ENCODE data around the gene TNFRSF4.

The TNFRSF4 gene

GRCh38 chr1:1245178-1245816, 31.3 kb upstream of the TNFRSF4 start:
- no peak for DNase-seq

DNA sequence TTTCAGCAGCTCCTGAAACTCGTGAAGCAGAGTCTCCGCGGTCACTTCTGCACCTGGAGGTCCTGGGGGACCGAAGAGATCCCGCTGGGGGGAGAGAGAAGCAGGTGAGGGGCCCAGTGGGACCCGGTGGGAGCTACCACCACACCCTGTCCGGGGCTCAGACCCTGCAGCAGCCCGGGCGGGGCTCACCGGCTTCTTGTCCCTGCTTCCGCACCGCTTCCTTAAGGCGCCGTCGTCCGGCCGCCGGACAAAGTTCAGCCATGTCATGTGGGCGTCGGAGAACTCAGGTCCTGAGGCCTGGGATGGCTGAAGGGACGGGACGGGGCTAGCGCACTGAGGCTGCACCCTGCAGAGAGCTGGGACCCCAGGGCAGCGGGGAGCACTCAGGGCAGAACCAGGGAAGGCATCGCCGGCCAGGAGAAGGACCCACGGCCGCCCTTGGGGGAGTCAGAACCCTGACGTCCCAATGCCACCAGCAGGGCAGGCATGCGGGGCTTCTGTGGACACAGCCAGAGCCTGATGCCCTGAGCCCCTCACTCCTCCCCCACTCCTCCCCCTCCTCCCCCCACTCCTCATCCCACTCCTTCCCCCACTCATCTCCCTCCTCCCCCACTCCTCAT, 30.3 kb upstream of the TNFRSF4 start:
- no peak for DNase-seq

DNA sequence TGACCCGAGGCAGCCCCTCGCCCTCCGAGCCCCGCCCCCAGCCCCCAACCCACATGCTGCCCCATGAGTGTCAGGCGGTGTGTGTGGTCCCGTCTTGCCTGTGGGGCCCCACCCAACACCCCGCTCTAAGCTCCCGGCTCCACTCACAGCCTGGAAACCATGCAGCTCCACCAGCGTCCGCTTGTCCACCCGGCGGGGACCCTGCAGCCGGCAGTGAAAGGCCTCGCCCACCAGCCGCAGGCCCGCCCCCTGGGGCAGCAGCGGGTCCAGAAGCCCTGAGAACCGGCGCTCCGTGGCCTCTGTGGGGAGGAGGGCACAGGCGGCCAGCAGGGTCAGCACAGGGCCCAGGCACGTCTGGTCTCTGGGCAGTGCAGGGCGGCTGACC, 29.8 kb upstream of the TNFRSF4 start:
- no peak for DNase-seq

DNA sequence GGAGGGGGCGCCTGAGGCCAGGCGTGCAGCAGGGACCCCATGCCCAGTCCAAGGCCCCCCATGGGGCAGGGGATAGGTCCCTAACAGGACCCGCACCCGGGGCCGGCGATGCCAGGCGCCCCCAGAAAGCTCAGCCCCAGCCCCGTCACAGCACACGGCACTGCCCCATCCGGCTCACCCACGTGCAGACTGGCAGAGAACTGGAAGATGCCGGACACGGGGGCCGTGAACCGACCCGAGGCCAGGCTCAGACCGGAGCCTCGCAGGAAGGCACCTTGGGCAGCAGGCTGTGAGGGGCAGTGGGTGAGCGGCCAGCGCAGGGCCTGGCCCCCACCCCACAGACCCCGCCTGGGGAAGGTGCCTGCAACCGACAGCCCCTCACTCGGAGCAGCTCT, 29.3 kb upstream of the TNFRSF4 start:
- no peak for DNase-seq

- DNase-seq, result no peak
Observed at GRCh38 chr1:1242461-1243265, 28.7 kb upstream of the TNFRSF4 start.

- no peak for DNase-seq
Observed at GRCh38 chr1:1241588-1242219, 27.8 kb upstream of the TNFRSF4 start.

DNA sequence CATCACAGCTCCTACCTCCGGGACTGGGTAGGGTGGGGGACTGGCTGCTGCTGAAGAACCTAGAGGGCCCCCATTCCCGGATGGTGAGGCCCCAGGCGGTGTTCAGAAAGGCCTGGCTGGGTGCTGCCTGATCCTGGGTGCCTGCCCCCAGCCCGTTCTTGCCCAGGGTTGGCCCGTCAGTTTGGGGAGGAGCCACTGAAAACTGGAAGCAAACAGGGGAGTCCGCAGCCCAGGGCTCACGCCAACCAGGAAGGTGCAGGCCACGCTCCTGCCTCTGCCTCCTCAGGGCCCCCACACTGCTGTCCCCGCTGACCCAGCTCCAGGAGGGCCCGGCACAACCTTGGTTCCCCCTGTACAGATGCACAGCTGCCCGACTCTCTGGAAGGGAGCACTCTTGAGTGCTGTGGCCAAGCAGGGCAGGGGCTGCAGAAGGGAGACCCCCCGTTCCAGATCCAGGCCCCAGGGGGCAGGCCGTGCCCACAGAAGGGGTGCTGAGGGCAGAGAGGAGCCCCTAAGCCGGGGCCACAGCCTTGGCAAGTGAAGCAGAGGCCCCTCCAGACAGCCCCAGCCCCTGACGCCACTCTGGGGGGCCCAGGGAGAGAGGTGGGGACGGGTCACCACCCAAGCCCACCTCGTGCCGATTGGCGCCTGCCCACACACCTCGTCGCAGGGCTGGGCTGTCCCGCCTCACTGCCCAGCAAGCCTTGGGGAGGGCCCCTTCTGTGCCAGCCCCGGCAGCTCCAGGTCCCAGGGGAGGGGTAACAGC, 27.1 kb upstream of the TNFRSF4 start:
- DNase-seq, result no peak

GRCh38 chr1:1240348-1240732, 26.4 kb upstream of the TNFRSF4 start:
- DNase-seq, result no peak

GRCh38 chr1:1239614-1240347, 25.8 kb upstream of the TNFRSF4 start:
- DNase-seq, result no peak

DNA sequence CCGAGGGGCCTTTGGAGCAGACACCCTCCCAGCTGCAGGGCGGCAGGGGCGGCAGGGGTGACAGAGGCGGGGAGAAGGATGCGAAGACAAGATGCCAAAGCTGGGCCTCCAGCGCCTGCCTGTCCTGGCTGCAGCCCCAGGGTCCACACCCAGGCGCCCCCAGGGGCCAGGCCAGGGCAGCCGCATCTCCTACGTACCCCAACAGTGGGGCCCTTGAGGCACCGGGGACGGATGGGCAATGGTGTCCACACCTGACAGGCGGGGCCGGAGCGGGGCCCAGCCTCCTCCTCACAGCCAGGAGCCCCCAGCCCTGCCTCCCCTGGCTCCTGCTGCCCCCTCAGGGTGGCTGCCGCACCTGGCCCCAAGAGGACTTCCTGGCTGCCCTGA, 25.3 kb upstream of the TNFRSF4 start:
- no peak for DNase-seq

GRCh38 chr1:1238702-1239178, 24.8 kb upstream of the TNFRSF4 start:
- no peak for DNase-seq

GRCh38 chr1:1237874-1238701, 24.1 kb upstream of the TNFRSF4 start:
- no peak for DNase-seq

DNA sequence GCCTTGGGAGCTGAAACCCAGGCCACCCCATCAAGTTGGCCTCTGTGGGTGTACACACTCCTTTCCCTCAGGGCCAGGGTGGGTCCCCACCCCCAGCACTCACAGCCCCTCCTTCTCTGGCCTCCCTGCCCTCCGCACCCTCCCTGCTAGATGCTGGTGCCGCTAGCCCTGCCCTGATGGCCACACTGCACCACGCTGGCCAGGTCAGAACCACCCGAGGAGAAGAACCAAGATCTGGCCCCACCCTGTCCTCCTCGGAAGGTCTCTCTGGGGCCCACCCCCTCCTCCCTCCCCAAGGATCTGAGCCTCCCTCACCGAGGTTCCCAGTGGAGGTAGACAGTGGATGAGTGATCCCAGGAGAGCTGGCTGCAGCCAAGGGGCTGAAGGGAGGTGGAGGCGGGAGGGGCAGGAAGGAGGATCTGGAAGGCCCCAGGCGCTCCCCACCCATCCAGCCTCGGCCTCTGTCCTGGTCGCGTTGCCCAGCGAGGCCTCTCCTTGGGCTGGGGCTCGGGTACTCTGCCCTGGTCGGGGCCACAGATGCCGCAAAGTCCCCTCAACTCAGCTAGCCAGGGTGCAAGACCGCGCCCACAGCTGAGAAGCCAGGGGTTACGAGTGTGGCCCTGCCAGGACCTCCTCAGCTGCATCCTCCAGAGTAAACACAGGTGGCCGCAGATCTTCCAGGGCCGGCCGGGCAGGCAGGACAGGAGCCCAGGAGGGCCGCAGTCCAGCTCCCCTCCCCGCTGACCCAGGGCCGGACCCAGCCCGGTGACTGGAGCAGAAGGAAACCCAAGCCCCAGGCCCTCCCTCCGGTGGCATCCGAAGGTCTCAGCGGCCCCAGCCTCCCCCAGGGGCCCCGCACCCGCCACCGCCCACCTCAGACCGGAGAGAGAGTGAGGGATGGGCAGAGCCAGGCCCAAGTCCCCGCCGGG, 23.3 kb upstream of the TNFRSF4 start:
- no peak for DNase-seq

DNA sequence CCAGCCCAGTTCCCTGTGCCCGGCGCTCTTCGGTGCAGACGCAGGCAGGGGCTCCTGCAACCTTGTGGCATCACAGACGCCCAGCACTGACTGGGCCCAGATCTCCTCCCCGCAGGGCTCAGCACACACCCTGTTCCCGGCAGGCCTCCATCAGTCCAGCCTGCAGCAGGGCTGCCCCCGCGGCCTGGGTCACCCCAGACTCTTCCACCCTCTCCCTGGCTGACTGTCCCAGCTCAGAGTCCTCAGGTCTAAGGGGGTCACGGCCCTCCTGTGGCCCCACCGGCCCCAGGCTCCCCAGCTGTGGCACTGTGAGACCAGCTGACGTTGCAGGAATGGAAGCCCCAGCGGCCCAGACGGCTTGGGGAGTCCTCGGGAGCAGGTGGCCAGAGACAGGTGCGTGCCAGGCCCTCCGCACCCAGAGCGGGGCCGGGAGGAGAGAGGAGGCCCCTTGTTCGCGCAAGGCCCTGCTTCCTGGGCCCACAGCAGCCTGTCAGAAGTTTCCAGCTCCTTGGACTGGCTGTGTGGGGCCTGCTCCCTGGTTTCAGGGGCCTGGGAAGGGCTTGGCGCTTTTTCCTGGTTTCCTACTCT, 22.3 kb upstream of the TNFRSF4 start:
- DNase-seq, result no peak

GRCh38 chr1:1235016-1235744, 21.2 kb upstream of the TNFRSF4 start:
- DNase-seq, result no peak

GRCh38 chr1:1234180-1234808, 20.3 kb upstream of the TNFRSF4 start:
- no peak for DNase-seq

DNA sequence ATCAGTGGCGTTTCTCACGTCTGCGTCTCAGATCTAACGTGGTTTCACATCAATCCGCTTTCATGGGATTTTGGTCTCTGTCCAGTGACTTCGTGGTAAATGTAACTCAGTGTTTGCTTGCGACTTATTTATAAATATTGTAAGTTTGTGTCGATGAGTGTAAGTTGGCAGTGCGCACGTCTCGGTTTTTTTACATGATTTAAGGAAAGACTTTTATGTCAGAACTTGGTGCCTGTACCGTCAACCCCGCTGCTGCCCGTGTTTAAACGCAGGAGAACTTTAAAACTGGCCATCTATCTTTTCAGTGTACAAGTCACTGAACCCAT, 19.6 kb upstream of the TNFRSF4 start:
- no peak for DNase-seq

GRCh38 chr1:1232796-1233566, 19.0 kb upstream of the TNFRSF4 start:
- DNase-seq, result no peak

Data from CD4-positive, alpha-beta T cell treated with Interleukin-1 beta for 1 hour (primary cell).